GM21619 (cell line): ENCODE measurements around the gene TNKS1BP1.
"Not testable (repeated sequence)": the region's sequence is repeated elsewhere in the genome, so short reads cannot be mapped to it uniquely, and the experiment has no call there.

Experiments
- ATAC-seq: cut with Tn5 transposase; IDR thresholded peaks from one replicate; pipeline ENCODE4 v1.9.1; 2021; ENCODE audit not compliant: unreplicated experiment

Gene TNKS1BP1, protein sequence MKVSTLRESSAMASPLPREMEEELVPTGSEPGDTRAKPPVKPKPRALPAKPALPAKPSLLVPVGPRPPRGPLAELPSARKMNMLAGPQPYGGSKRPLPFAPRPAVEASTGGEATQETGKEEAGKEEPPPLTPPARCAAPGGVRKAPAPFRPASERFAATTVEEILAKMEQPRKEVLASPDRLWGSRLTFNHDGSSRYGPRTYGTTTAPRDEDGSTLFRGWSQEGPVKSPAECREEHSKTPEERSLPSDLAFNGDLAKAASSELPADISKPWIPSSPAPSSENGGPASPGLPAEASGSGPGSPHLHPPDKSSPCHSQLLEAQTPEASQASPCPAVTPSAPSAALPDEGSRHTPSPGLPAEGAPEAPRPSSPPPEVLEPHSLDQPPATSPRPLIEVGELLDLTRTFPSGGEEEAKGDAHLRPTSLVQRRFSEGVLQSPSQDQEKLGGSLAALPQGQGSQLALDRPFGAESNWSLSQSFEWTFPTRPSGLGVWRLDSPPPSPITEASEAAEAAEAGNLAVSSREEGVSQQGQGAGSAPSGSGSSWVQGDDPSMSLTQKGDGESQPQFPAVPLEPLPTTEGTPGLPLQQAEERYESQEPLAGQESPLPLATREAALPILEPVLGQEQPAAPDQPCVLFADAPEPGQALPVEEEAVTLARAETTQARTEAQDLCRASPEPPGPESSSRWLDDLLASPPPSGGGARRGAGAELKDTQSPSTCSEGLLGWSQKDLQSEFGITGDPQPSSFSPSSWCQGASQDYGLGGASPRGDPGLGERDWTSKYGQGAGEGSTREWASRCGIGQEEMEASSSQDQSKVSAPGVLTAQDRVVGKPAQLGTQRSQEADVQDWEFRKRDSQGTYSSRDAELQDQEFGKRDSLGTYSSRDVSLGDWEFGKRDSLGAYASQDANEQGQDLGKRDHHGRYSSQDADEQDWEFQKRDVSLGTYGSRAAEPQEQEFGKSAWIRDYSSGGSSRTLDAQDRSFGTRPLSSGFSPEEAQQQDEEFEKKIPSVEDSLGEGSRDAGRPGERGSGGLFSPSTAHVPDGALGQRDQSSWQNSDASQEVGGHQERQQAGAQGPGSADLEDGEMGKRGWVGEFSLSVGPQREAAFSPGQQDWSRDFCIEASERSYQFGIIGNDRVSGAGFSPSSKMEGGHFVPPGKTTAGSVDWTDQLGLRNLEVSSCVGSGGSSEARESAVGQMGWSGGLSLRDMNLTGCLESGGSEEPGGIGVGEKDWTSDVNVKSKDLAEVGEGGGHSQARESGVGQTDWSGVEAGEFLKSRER (N-terminal part only)

DNA sequence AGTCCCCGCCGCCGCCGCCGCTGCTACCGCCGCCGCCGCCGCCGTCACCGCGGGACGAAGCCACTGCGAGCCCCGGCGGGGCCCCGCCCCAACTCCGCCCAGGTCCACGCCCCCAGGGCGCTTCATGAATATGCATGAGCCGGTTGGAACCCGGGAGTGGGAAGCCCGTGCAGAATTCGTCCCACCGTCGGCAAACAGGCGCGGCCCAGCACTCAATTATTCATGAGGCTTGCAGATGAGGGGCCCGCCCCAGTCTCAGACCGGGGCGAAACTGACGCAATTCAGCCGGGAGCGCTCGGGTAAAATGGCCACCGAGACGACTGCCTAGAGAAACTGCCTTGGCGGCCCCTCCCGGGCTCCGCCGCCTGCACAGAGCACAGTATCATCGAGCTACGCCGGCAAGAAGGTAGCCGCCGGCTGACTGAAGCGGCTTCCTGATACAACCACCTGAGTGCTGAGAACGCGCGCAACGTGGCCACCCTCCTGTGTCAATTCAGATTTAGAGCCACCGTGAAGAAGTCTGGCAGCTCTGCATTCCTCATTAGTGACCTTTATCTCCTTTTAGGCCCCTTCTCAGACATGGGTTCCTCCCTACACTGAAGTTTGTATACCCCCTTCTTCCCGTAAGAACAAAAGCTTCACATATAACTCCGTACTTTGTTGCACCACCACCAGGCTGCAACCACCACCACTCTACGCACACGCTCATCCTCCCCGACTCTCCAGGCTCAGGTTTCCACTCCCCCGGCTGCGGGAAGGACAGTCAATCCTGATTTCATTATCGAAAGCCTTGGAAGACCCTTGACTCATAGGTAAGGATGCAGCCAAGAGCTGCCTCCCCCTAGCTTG is at the start of gene TNKS1BP1:
TSS of gene TNKS1BP1 (minus strand) at position 67 of the 849 bp plus-strand sequence. CDS start 3,067 bp downstream, outside the sequence.
- peak; percentile 87 for ATAC-seq

DNA sequence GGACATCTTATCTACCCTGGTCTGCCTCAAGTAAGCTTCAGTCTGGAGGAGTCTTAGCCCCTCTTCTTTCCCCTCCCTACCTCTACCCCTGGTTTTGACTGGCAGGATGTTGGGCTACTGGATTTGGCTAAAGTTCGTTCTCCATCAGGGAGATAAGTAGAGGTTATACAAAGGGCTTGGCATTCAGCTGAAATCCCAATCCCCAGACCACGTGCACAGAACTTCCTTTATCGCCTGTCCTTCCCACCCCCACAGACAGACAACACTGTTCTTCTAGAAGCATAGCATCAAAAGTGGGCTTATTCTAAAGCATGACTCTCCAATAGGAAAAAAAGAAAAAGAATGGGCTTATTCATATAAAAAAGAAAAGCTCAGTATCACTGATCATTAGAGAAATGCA is 48.4 kb upstream of the TNKS1BP1 start:
- no peak for ATAC-seq

DNA sequence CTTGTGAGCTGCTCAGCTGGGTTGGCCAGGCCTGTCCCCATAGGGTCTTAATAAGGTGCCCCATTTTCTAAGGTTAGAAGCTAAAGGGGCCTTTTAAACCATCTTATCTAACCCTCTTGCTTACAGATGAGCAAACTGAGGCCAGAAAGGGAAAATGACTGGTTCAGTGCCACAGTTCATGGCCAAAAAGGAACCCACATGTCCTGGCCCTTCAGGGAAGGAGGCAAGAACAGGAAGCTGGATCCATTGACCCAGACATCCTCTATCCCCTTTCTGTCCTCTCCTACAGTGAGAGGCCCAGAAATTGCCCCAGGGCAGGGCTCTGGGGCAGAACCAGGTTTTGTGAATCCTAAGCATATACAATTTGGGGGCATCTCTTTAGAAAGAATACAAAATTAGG is 46.2 kb upstream of the TNKS1BP1 start:
- ATAC-seq: no peak

DNA sequence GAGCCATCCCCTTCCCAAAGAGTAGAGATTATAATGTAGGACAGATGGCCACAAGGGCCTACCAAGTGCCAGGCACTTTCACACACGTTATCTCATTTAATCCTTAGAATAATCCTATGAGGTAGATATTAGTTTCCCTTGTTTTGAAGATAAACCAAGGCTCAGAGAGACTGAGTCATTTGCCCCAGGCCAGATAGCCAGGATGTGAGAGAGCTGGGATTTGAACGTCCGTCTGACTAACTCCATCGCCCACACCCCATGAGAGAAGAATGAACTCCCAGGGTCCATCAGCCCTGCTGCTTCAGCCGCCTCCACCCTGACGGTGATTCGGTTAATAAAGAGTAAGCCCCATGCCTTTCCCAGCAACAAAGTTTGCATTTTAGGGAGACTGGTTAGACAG is 45.5 kb upstream of the TNKS1BP1 start:
- no peak for ATAC-seq

DNA sequence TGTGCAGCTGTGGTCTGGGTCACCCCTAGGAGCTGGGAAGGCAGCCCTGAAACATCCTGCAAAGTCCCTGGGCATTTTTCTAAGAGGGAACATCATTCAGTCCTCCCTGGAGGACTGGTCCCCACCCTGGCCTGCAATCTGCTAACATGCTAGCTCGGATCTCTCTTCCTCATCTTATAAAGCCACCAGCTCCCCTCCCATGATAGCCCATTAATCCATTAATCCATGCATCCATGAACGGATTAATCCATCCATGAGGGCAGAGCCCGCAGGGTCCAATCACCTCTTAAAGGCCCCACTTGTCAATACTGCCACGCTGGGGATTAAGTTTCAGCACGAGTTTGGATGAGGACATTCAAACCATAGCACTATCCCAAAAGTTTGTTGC is 44.1 kb upstream of the TNKS1BP1 start:
- ATAC-seq: no peak

DNA sequence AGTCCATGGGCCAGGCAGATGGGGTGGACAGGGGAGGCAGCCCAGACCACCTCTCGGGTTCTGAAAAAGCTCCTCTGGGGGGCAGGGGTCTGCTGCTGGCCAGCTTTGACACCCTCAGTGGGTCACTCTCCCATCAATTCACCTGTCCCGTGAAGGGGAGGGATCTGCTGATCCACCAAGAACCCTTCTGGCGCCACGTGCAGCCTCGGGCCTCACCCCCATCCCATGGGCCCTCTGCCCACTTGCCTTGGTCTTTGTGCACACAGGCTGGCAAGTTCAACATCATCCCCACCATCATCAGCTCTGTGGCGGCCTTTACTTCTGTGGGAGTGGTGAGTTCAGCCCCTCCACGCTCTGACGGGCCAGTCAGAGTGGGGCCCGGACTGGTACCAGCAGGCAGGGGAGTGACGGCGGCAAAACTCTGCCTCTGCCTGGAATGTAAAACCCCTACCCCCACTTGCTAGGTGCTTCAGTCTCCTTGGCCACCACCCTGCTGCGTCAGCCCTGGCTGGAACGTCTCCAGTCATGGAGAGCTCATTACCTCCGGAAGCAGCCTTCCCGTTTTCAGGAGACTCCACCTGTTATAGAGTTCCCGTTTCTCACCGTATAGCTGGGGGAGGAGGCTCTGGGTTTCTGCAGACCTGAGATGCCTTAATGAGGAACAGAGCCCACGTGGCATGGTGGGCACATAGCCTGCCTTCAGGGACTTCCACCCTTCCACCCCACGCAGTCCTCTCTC is 43.5 kb upstream of the TNKS1BP1 start:
- no peak for ATAC-seq

DNA sequence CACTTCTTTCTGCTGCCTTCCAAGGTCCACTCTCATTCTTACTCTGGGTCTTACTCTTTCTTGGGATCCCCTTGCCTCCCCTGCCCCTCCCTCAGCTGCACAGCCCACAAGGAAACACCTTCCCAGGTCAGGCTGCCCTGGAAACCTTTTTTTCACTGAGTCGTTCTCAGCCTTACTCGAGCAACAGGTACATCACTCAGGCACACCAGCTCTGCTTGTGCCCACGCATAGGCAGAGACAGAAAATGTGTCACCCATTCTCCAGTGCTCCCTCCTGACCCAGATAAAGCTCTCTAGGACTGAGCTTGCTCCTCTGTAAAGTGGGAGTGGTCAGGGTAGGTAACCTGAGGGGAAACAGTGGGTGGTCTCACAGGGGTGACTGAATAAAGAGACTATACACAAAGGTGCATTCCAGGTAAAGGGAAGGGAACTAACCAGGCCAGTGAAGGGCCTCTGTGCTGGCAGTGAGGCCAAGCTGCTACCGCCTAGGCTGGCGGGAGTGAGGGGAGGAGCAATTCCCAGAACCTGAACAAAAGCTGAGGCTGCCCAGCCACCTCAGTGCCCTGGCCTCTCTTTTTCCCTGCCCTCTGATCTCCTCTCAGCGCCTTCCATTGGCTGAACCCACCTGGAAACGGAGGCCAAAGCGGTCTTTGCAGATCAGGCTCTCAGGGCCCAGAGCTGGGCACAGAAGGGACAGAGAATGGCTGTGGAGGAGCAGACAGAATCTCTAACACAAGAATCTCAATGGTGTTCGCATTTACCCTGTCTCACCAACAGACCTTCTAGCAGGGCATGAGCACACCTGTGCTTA is 40.3 kb upstream of the TNKS1BP1 start:
- ATAC-seq: no peak

DNA sequence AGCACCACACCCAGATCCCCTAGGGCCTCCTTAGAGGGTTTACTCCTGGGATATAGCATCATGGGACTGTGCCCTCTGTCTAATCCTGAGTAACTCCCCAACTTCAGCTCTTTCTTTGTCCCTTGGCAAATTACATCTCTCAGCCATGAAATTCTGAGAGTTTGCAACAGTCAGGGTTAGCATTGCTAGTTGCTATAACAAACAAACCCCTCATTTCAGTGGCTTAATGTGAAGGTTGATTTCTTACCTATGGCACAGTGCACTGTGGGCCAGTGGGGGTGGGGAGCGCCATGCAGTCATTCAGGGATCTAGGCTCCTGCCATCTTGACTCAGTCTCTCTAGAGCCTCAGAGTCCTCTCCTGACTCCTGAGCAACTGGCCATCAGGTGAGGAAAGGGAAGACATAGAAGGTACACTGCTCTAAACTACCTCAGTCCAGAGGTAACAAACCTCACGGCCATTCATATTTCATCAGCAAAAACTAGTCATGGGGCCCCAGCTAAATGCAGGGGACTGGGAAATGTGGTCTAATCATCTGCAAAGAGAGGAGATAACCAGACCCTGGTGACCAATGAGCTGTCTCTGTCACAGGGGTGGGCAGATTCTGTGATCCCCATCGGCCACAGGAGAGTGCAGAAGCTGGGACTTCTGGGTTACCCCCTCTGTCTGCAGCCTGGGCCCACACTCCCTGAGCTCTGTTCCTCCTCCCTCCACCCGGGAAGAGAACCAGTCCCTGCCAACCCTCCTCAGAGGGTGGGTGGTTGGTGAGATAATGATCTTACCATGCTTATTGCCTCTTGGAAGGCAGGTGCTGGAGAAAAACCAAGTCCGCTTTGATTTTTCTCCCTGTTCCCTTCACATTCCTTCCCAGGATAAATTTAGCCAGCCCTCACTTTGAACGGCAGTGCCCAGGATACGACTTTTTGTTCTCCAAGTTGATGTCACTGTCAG is 38.7 kb upstream of the TNKS1BP1 start:
- no peak for ATAC-seq

DNA sequence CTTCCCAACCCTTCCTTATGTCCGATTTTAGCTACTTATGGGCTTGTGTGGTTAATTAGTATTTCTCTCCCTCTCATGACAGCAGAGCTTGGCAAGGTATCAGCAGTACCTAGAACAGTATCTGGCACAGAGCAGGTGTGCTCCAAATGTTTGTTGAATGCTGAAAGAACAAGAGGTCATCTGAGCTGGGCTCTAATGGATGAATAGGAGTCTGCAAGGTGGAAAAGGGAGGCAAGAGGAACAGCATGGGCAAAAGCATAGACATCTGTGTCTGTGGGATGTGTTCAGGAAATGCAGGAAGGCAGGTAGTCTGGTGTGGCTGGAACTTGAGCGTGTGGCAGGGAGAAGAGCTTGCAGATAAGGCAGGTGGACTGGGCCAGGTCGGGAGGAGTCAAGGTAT is 37.2 kb upstream of the TNKS1BP1 start:
- no peak for ATAC-seq

DNA sequence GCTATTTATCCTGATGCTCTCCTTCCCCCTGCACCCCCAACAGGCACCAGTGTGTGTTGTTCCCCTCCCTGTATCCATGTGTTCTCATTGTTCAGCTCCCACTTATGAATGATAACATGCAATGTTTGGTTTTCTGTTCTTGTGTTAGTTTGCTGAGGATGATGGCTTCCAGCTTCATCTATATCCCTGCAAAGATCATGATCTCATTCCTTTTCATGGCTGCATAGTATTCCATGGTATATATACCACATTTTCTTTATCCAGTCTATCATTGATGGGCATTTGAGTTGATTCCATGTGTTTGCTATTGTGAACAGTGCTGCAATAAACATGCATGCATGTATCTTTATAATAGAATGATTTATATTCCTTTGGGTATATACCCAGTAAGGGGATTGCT is 36.7 kb upstream of the TNKS1BP1 start:
- not testable (repeated sequence) for ATAC-seq

DNA sequence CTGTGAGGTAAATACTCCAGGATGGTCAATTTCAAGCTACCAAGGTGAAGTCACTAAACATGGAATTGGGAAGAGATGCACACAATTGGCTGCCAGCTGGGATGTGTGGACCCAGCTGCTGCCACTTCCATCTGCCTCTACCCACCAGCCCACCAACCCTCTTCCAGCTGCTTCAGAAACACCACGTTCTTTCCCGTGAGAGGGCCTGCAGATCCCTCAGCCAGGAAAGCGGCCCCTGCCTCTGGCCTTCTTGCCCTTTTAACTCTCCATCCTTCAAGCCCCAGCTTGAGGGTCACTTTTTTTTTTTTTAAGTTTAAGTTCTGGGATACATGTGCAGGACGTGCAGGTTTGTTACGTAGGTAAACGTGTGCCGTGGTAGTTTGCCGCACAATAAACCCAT is 36.2 kb upstream of the TNKS1BP1 start:
- ATAC-seq: no peak

DNA sequence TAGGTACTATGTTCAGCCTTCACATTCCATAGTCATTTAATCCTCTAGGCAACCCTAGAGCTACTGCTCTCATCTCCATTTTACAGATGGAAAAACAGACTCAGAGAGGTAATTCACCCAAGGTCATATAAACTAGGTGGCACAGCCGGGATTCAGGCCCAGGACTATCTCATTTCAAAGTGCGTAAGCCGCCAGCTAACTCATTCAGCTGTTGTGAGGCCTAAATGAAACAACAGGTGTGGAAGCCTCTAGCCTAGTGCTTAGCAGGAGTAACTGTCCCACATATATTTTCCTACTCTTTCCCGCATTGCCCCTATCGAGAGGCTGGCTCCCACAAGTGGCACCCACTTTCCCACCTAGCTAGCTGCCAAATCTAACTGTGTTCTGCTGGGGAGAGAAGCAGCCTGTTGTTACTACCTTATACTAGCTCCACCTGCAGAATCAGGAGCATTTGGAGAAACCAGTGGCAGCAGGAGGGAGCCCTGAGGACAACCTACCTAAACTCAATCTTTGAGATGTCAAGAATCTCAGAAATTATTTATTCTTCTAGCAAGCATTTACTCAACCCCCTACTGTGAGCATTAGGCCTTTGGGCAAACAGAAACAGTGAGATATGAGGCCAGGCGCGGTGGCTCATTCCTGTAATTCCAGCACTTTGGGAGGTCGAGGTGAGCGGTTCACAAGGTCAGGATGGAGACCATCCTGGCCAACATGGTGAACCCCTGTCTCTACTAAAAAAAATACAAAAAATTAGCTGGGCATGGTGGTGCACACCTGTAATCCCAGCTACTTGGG is 35.3 kb upstream of the TNKS1BP1 start:
- ATAC-seq: no peak

DNA sequence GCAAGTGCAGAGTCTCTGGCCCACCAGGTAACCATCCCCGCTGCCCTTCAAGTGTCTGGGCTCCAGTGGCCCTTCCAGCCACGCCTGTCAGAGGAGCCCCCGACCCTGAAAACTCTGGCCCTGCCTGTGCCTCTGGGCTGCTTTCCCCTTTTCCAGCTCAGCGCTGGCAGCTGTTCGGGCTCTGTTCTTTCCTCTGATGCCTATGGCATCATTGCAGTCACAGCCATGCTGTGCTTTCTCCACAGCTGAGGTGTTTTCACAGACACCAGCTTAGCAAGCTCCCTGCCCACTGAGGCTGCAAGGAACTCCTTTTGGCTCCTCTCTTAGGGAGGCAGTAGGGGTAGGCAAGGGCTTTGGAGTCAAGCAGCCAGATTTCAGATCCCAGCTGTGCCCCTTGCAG is 34.6 kb upstream of the TNKS1BP1 start:
- ATAC-seq: no peak

DNA sequence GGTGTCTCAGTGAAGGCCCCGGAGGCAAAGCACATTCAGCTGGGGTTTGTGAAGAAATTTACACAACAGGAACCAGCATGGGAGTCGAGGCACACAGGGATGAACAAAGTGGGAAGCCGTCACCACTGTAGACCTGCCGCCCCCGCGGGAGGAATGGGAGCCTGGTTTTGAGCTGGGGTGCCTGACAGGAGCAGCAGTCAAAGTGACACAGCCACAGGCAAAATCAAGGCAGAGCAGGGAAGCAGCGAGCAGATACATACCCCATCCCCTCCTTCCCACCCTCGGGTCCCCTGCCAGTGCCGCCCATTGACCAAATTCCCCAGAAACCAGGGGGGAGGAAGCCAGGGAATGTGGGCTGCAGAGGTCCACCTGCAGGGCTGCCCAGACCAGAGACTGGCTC is 34.2 kb upstream of the TNKS1BP1 start:
- no peak for ATAC-seq

DNA sequence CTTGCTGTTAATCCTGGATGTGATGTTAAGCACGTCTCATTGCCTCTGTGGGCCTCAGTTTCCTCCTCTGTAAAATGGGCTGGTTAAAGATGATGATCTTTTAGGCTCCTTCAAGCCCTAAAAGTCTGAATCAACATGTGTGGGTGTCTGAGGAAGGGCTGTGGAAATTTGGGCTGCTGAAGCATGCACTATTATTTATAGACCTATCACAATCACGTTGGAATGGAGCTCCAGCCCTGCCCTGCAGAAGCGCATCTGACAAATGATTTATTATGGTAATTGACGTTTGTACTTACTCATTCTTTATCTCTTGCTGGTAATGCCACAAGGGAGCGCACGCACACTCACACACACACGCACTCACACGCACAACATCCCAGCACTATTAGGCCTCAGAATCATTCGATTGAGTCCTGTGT is 33.8 kb upstream of the TNKS1BP1 start:
- no peak for ATAC-seq

DNA sequence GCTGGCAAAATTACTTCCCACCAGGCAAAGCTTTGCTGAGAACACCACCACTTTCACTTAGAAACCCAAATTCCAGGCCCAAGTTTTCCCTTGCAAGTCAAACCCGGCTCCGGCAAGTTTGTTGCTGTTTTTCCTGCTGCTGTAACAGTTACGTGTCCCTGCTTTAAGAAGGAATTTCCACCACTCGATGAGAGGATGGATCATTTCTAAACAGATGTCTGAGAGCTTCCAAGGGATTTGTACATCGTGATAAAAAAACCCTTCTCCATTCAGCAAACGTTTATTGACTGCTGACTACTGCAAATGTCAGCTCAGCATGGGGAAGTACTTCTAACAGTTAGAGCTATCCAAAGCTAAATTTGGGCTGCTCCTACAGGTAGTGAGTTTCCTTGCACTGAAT is 33.1 kb upstream of the TNKS1BP1 start:
- ATAC-seq: no peak

DNA sequence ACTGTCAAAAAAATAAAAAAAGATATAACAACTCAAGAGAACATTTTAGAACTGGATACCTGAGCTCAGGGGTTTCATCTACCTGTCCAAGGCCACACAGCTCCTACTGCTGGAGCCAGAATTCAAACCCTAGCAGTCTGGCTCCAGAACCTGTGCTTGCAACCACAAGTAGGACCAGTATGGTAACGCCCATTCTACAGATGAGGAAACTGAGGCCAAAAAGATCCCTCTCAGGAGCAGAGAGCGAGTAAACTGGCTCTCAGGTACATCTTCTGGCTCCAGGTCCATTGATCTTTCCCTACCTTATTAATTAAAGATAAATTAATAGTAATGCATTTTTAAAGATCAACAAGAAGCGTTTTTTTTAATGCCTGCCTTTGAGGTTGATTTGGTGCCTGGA is 32.6 kb upstream of the TNKS1BP1 start:
- no peak for ATAC-seq
